Loucy (cell line): ENCODE measurements around the gene MAP3K10.

Experiments used
- CTCF ChIP-seq: fragments of 200-600 bp; sonication (generic); conservative IDR thresholded peaks from 2 replicates; pipeline ENCODE4 v1.5.1; 2014; ENCODE audit warnings: mild to moderate bottlenecking, antibody characterized with exemption, low read length
- EZH2phosphoT487 ChIP-seq: fragments of 200-600 bp; IDR thresholded peaks from 2 replicates; pipeline ENCODE4 v1.6.1; 2018; ENCODE audit warnings: antibody characterized with exemption, mild to moderate bottlenecking, moderate library complexity, borderline replicate concordance

- no peak for TF ChIP-seq CTCF
- TF ChIP-seq EZH2phosphoT487 = no peak
Measured at GRCh38 chr19:40204381-40204780, 13.2 kb downstream of the MAP3K10 start.
